ENCODE measurements around the gene KIAA1671. TPM values are rescaled to one million over a fixed set of nuclear protein-coding genes. Genes with fewer than 3 reads are reported as not detected.

KIAA1671 gene
- total and polyA plus RNA-seq, 2 of the 4 experiments (the other 2 are of a cell fraction) = 0.02 TPM; not detected in 1

DNA sequence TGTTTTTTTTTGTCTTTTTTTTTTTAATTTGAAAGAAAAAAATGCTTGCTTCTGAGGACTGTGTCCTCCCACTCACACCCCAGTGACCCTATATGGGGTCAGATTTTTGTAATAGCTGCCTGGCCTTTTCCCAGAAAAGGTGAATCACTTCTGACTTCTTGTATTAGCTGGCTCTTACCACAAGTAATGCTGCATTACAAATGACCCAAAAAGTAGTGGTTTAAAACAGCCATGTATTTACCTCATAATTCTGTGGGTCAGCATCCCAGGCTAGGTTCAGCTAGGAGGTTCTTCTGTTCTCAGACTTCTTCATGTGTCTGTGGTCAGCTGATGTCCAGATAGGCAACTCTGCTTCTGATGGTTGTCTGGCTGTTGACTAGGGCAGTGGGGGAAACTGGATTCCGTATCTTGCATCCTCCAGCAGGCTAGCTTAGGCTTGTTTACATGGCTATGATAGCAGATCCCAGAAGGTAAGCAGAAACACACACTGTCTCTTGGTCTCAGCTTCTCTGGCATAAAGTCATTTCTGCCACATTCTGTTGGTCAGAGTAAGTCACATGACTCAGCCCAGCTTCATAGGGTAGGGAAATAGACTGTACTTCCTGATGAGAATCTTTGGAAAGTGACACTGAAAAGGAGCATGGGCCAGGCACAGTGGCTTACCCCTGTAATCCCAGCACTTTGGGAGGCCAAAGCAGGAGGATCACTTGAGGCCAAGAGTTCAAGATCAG is 25.5 kb upstream of the KIAA1671 start:
- POLR2A ChIA-PET (ENCODE audit: unreplicated experiment) = interaction anchor here (0.5 kb wide), 1 partner anchor 36 kb away, joined by 4 read pairs; no protein-coding TSS in a partner anchor
- H3K23ac ChIP-seq (ENCODE audit: low read depth, low read length) = no peak overlapping the region
- CTCF ChIA-PET = no interaction called here
- H3K79me1 ChIP-seq (ENCODE audit: low read depth in 1 of 2, low read length in 2 of 2) = no peaks in the 10 kb centered on the region
- no peak overlapping the region for H3K4me3 ChIP-seq (ENCODE audit: insufficient read depth, low read depth, low read length)
- H4K20me1 ChIP-seq (ENCODE audit: insufficient read depth, low read length) = no peaks in the 10 kb centered on the region
- H3K4me1 ChIP-seq (ENCODE audit: control insufficient read depth, insufficient read depth, low read length) = no peaks in the 10 kb centered on the region
- H4K8ac ChIP-seq (ENCODE audit: low read depth in 2 of 2, low read length in 2 of 2) = no peak overlapping the region
- no peak overlapping the region for H3K18ac ChIP-seq (ENCODE audit: low read depth, low read length)
- no peak overlapping the region for H3K56ac ChIP-seq (ENCODE audit: extremely low read depth, insufficient read depth, low read length)
- H3K36me3 ChIP-seq (ENCODE audit: control insufficient read depth, insufficient read depth, low read length) = no peaks in the 10 kb centered on the region
- H3K9me1 ChIP-seq (ENCODE audit: insufficient read depth, low read length) = no peaks in the 10 kb centered on the region
- no peak overlapping the region for H2BK5ac ChIP-seq (ENCODE audit: low read depth, low read length, poor library complexity, severe bottlenecking)
- dilution Hi-C loops (cut with HindIII; ENCODE audit: low sequenced_read_pairs, unreplicated experiment) (no loop called here), in situ Hi-C loops (cut with MboI; ENCODE audit: low sequenced_read_pairs) (no loop called here), intact Hi-C loops (cut with micrococcal nuclease) (no loop called here)
- no peak overlapping the region for H3K14ac ChIP-seq (replicated peaks; ENCODE audit: low read depth, low read length)
- no peaks in the 10 kb centered on the region for H3K27me3 ChIP-seq (ENCODE audit: control insufficient read depth, insufficient read depth, low read length)
- ATAC-seq (ENCODE audit: low read depth) (no peak), DNase-seq (no peak)
- no TSS peak for BruUV-seq (replicated peaks)
- no peak overlapping the region for H3K4ac ChIP-seq (ENCODE audit: low read depth, low read length)
- no peak overlapping the region for H2AFZ ChIP-seq (replicated peaks; ENCODE audit: low read length, poor library complexity)
- H3K9me3 ChIP-seq (ENCODE audit: control insufficient read depth, insufficient read depth, low read length) = no peaks in the 10 kb centered on the region
- no peak overlapping the region for H2BK120ac ChIP-seq (ENCODE audit: low read depth, low read length)
- TF ChIP-seq, protein P1, sequence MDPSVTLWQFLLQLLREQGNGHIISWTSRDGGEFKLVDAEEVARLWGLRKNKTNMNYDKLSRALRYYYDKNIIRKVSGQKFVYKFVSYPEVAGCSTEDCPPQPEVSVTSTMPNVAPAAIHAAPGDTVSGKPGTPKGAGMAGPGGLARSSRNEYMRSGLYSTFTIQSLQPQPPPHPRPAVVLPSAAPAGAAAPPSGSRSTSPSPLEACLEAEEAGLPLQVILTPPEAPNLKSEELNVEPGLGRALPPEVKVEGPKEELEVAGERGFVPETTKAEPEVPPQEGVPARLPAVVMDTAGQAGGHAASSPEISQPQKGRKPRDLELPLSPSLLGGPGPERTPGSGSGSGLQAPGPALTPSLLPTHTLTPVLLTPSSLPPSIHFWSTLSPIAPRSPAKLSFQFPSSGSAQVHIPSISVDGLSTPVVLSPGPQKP (IDR thresholded peaks at IDR 0.05; ENCODE audit: borderline replicate concordance, low read depth, low read length) = no peak
- no peak for TF ChIP-seq RAD21 (IDR thresholded peaks at IDR 0.05; ENCODE audit: low read length)
- no peak for TF ChIP-seq RFX5 (IDR thresholded peaks at IDR 0.05; ENCODE audit: low read depth, low read length)
- TF ChIP-seq FOS (IDR thresholded peaks at IDR 0.05; ENCODE audit: low read depth, low read length) = no peak
- TF ChIP-seq NFE2L2 (IDR thresholded peaks at IDR 0.05; ENCODE audit: low read depth, low read length) = no peak
- TF ChIP-seq MAZ (IDR thresholded peaks at IDR 0.05; ENCODE audit: borderline replicate concordance, low read depth, low read length) = no peak
- no peak for TF ChIP-seq CHD1 (IDR thresholded peaks at IDR 0.05; ENCODE audit: low read depth, low read length)
- TF ChIP-seq RCOR1 (IDR thresholded peaks at IDR 0.05; ENCODE audit: insufficient replicate concordance, low read length) = no peak
- no peak for TF ChIP-seq BHLHE40 (IDR thresholded peaks at IDR 0.05; ENCODE audit: low read depth, low read length)
- TF ChIP-seq SMC3 (IDR thresholded peaks at IDR 0.05; ENCODE audit: low read depth, low read length) = no peak
- TF ChIP-seq CEBPB (IDR thresholded peaks at IDR 0.05; ENCODE audit: low read depth, low read length) = no peak
- no peak for TF ChIP-seq MAFK (IDR thresholded peaks at IDR 0.05; ENCODE audit: low read depth, low read length)
- TF ChIP-seq POLR2A (IDR thresholded peaks at IDR 0.05; ENCODE audit: low read depth, low read length) = no peak
- TF ChIP-seq MXI1 (IDR thresholded peaks at IDR 0.05; ENCODE audit: borderline replicate concordance, low read depth, low read length) = no peak
- H2BK15ac ChIP-seq (ENCODE audit: low read depth, low read length) = no peak overlapping the region
- H3K27ac ChIP-seq (ENCODE audit: insufficient read depth, low read length) = no peak overlapping the region
- no peak overlapping the region for H3K4me2 ChIP-seq (ENCODE audit: low read depth, low read length)
- no peak overlapping the region for H4K5ac ChIP-seq (ENCODE audit: low read depth, low read length)
- H2BK20ac ChIP-seq (ENCODE audit: low read depth, low read length) = no peak overlapping the region
- H3K9ac ChIP-seq (ENCODE audit: low read depth, low read length) = no peak overlapping the region
- H4K91ac ChIP-seq (ENCODE audit: insufficient read depth, low read depth, low read length) = no peak overlapping the region
- no peak overlapping the region for H2AK9ac ChIP-seq (replicated peaks; ENCODE audit: low read depth, low read length, poor library complexity)
- H2AK5ac ChIP-seq (ENCODE audit: low read depth, low read length) = no peak overlapping the region
- no CpG with 5 or more reads among the region's 1 CpG for WGBS, 2 experiments (ENCODE audit: extremely low coverage in 2 of 2, insufficient read length in 1 of 2)
